ENCODE results near the gene EFNA3.

The EFNA3 gene

DNA sequence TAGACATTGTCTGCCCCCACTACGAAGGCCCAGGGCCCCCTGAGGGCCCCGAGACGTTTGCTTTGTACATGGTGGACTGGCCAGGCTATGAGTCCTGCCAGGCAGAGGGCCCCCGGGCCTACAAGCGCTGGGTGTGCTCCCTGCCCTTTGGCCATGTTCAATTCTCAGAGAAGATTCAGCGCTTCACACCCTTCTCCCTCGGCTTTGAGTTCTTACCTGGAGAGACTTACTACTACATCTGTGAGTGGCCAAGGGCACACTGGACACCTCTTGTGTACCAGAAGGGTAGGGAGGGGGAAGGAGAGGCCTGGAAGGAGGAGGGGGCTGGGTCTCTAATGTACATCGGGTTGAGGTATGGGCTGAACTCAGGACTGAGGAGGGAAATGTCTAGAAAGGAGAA is 11.9 kb upstream of the EFNA3 start:
- no peak for DNase-seq (ENCODE audit: low read depth in 2 of 2, low spot score in 1 of 2)

DNA sequence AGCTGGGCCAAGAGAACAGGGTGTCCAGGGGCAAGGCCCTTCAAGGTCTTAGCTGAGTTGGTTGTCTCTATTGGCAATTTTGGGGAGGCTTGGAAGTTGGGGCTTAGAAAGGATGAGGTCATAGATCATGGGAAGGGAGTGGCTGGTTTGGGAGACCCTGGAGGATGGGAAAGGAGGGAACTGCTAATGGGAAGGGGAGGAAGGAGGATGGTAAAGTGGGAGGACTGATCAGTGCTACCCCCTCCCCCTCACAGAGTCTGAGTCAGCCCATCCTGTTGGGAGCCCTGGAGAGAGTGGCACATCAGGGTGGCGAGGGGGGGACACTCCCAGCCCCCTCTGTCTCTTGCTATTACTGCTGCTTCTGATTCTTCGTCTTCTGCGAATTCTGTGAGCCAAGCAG is 10.0 kb upstream of the EFNA3 start:
- DNase-seq (ENCODE audit: low read depth in 2 of 2, low spot score in 1 of 2): no peak

DNA sequence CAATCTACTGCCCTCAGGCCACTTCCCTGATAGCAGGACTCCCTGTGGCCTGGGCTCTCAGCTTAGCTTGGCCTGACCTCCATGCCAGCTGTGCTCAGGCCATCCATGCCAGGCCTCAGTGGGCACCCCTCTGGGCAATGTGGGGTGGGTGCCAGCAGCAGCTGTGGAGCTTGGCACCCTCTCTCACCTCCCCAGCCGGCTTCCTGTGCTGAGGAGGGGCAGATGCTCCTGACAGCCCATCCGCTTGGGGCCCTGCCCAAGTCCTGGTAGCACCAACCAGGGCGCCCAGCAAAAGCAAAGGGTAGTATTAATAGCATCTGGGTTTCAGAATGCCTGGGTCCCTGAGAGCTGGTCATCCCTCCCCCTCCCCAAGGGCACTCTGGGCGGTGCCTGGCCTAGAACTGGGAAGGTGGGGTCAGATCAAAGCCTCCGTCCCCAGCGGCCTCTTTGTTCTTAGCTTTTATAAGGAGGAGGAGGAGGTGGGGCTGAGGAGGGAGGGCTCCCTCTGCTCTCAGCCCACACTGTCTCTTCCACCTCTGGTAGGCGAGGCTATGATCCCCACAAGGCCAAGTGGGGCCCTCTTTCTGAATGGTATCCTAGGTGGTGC is 9.0 kb upstream of the EFNA3 start:
- DNase-seq (ENCODE audit: low read depth in 2 of 2, low spot score in 1 of 2): no peak

DNA sequence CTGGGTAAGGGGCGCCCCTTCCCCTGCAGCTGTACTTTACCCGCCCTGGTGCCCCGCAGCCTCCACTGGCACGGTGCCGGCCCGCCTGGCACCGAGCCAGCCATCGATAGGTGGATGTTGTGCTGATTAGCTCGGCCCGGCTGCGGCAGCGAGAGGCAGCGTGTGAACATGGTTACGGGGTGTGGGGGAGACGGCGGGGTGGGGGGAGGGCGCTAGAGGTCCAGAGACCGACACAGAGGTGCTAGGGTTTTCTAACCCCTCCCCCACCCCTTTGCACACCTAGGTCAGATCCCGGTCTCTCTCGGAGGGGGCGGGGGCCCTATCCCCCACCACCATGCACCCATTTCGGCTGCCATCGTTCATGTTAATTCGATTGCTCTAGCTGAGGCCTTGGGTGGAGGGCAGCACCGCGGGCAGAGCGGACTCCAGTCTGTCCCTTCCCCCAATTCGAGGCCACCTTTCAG is 8.4 kb upstream of the EFNA3 start:
- no peak for DNase-seq (ENCODE audit: low read depth in 2 of 2, low spot score in 1 of 2)

DNA sequence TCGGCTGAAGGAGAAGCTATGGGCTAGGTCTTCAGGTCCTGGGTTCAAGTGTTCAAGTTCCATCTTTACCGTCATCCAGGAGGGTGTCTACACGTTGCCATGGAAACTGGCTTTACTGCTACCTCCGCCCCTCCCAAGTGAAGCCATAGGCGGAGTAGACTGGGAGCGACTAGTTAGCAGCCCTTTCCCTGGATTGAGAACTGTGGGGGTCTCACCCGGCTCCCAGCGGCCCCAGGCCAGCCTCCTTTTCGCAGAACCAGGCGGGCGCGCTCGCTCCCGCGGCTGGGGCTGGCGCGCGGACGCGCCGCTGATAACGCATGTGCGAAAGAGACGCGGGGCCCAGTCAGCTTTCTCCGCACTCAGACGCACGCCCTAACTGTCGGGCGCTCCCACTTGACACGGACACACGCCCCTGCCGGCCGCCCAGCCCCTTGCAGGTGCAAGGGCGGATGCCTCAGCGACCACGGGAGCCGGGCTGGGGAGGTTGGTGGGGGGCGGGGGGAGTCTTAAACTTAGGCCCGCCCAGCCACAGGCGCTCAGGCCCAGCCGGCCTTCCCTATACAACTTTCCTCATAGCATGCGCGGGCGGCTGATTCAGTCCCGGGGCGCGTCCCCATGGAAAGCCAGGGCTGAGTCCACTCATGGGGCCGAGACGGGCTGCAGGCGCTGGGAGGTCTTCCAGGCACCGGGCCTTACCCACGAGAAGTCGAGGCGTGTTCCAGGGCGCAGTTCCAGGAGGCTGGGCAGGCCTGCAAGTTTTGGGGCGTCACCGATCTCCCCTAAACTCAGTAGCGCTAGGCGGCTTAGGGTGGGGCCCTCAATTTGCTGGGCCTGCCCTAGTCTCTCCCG is 7.7 kb upstream of the EFNA3 start:
- DNase-seq (ENCODE audit: low read depth in 2 of 2, low spot score in 1 of 2): peak in 1 of 2 donors; percentile 56

DNA sequence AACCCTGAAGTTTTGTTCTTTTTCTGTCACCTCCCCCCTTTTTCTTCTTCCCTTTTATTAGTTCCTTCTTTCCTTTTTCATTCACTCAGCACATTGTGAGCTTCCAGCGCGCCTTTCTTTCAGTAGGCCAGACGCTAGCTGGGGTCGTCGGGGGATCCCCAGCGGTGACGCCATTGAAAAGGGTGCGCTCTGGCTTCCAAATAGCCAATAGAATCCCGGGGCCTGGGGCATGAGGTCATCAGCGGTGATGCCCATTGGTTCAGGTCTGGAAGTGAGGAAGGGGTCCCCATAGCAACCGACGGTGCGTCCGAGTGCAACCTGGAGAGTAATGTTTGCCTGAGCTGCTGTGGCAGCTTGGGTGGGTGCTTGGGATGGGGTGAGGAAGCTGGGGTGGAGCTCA is 6.9 kb upstream of the EFNA3 start:
- no peak for DNase-seq (ENCODE audit: low read depth in 2 of 2, low spot score in 1 of 2)

DNA sequence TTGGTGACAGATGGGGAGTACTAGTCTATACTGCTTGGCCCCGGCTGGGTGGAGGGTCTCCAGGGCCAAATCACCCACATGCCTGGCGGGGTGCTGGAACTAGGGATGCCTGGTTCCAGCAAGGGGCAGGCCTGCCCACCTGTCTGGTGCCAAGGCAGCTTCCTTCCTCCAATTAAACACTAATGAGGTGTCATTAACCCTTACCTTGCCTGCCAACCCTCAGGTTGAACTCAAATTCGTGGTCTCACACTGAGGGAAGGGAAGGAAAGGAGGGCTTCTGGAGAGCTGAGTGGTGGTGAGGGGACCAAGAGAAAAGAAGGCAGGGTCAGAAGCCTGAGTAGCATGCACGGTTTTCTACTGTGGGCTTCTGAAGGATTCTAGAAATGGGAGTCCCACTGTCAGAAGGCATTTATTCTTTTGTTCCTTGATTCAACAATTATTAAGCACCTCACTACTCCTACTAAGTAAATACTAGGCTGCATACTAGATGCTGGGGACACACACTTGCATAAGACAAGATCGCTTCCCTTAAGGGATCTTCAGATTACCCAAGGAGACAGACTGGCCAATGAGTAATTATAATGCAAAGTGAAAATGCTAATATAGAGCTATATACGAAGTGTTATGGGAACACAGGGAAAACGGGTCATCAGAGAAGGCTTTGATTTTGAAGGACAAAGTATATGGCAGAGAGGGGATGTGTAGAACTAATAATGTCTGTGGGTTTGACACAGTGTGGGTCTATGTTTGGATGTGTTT is 5.9 kb upstream of the EFNA3 start:
- DNase-seq (ENCODE audit: low read depth in 2 of 2, low spot score in 1 of 2): no peak

DNA sequence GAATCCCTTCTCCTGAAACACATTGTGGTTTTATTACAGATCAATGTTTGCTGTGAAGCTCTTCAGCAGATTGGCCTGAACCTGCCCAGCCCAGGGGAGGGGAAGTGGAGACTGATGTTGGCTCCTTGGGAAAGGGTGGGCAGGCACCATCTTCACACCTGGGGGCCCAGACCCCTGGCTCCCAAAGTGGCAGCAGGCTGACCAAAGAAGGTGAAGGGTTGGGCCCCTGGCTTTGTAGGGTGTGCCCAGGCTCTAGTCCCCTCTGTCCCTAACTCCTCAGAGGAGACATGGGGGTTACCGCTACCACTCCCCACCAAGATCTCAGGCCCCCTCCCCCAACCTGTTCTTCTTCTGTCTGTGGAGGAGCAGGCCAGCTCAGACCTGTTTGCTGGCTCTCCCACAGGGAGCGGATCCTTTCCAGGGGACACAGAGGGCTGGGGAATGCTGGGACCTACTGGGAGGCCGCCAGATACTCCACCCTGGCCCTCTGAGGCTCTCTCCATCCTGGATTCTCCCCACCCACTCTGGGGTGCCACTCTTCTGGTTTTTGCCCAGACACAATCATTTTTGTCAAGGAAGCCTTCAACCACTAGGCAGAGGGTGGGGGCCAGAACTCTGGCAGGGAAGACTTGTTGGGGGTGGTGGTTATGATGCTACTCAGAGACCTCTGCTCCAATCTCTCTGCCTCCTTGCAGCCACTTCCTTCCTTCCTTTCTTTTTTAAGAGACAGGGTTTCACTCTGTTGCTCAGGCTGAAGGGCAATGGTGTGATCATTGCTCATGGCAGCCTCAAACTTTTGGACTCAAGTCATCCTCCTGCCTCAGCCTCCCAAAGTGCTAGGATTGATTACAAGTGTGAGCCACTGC is 5.0 kb upstream of the EFNA3 start:
- no peak for DNase-seq (ENCODE audit: low read depth in 2 of 2, low spot score in 1 of 2)

DNA sequence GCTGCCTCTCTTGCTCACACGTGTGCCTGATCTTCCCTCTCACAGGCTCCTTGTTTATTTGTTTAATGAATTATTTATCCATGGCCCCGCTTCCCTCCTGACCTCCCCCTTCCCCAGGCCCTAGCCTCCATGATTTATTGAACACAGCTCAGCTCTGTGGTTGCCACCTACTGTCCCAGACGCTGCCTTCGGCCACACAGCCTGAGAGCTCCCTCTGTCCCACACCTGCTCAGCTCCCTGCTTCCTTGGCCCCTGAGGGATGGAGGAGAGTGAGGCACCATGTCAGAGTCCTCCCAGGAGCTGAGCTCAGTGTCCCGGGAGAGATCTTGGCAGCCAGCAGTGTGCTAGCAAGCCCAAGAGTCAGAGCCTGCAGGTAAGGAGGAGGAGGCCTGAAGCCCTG is 3.1 kb upstream of the EFNA3 start:
- DNase-seq (ENCODE audit: low read depth in 2 of 2, low spot score in 1 of 2): no peak

DNA sequence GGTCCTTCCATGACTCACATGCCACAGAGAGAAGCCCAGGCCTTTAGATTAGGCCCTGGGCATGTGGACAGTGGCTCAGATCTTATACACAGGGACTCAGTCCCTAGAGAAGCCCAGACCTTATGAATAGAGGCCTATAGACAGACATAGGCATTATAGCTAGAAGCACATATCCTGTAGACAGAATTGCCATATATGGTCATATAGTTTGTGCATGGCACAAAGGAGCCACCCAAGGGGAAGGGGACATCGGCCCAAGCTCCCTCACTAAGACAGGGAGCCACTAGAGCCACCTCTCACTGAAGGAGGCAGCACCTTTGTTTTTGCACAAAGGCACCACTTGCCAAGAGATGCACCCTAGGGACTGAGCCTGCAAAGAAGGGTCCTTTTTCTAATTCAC is 2.3 kb upstream of the EFNA3 start:
- DNase-seq (ENCODE audit: low read depth in 2 of 2, low spot score in 1 of 2): no peak

DNA sequence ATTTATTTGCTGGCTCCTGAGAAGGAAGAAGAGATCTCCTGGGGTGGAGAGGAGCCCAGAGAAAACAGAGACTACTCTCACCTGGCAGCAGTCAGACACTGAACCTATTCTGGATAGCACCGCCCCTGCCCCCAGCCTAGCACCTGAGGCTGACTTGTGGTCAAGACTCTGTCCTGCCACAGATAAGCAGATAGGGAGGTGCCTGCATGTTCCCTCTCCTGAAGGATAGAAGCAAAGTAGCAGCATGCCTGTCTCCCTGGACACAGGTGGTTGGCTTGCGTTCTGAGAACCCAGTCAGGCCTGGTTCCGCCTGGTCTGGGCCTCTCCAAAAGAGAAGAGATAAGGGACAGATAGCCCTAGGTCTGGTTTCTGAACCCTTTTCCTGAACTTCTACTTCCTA is 1.3 kb upstream of the EFNA3 start:
- no peak for DNase-seq (ENCODE audit: low read depth in 2 of 2, low spot score in 1 of 2)

DNA sequence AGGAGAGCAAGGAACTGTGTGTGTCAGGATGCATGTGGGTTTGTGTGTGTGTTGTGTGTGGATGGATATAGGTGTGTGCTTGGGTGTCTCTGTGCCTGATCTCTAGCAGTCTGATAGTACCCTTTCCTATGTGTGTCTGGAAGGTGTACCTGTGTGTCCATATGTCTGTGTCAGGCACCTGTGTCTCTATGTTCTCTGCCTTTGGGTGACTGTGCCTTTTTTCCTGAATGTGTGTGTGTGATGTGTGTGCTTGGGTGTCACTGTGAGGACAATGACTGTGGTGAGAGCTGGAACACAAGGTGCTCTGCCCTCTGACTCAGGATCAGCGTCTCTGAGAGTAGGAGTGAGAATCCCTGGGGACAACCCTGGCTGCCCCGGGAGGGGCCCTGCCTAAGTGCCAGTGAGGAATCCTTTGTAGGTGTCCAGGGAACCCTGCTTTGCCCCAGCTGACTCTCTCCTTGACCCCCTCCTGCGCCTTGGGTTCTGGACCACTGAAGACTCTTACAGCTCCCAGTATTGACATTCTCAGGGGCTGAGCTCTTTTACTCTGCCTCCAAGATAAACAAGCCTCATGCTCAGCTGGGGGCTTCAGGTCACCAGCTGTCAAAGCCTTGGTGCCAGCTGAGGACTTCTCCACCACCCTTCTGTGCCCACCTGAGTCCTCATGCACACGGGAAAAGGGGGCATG is 735 bp upstream of the EFNA3 start:
- DNase-seq (ENCODE audit: low read depth in 2 of 2, low spot score in 1 of 2): no peak

DNA sequence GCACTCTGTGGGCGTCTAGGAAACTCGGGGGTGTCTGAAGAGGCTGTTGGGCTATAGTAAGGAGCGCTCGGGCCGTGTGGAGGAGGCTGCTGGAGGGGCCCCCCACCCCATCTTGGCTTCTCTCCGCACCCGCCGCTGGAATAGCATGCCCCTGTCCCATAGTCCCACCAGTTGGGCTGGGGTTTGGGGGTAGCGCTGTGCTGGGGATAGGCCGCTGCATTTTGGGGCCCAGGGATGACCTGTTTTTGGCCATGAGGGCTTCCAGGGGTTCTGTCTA is 511 bp downstream of the EFNA3 start:
- DNase-seq (ENCODE audit: low read depth in 2 of 2, low spot score in 1 of 2): no peak

DNA sequence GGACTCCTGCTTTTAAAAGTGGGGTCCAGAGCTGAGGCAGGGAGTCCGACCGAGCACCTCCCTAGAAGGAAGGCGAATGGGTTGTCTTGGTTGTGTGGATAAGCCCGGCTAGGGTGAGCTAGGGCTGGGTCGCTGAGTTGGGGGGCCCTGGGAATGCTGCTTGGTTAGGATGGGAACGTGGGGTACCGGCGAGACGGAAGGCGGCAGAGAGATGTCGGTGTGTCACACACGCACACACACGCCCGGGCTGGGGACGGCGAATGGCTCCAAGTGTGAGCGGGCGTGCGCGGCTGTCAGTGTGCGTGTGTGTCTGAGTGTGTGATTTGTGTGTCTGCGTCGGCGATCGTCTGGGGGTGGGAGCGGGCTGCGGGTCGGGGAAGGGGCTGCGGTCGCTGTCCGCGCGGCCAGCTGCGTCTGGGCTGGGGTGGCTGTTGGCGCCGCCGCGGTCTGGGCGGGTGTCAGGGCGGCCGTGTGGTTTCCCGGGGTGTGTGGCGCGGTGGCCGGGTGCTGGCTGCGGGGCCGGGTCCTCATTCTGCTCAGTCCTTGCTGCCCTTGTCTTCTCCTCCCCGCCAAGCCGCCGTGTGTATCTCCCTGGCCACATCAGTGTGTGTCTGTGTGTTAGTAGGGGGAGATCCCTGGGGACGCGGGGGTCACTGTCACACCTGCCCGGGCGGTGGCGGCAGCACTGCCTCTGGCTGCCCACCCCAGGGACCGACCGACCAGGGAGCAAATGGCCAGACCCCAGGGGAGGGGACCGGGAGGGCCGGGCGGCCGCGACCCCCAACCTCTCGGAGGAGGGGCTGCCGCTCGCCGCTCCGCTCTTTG is 1.1 kb downstream of the EFNA3 start:
- no peak for DNase-seq (ENCODE audit: low read depth in 2 of 2, low spot score in 1 of 2)

DNA sequence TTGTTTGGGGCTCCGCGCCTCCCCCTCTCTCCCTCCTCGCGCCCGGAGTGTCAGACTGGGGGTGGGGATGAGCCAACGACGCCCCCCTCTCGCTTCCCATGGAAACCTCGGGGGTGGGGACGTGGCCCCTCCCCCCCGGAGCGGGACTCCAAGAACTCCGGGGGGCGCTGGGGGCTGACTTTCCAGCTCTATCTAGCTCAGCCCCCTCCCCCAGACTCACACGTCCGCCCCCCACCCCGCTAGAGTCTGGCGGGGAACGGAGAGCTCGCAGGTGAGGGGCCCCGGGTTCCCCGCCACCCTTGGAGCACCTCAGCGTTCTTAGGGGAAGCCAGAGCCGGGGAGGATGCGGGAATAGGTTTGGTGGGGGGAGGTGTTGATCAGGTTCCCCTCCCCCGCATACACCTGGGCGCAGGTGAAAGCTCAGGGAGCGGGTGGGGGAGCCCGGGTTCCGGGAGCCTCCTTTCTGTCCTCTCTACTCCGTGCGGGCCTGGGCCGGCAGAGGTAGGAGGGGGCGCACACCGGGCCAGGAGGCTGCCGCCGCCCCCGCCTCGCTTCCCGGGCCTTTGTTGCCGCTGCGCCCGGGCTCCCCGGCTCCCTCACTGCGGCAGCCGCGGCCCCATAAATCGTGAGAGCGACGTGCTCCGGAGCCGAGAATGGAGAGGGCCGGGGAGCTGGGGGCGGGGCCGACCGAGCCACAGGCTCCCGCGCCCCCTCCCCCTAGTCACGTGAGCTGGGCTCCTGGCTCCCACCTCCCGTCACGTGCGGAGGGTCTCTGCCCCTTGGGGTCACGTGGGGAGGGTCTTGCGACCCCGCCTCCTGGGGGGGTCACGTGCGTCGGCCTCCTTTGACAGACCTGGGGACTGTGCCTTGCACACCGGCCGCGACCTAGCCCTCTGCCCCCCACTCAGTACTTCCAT is 1.9 kb downstream of the EFNA3 start:
- DNase-seq (ENCODE audit: low read depth in 2 of 2, low spot score in 1 of 2): no peak

DNA sequence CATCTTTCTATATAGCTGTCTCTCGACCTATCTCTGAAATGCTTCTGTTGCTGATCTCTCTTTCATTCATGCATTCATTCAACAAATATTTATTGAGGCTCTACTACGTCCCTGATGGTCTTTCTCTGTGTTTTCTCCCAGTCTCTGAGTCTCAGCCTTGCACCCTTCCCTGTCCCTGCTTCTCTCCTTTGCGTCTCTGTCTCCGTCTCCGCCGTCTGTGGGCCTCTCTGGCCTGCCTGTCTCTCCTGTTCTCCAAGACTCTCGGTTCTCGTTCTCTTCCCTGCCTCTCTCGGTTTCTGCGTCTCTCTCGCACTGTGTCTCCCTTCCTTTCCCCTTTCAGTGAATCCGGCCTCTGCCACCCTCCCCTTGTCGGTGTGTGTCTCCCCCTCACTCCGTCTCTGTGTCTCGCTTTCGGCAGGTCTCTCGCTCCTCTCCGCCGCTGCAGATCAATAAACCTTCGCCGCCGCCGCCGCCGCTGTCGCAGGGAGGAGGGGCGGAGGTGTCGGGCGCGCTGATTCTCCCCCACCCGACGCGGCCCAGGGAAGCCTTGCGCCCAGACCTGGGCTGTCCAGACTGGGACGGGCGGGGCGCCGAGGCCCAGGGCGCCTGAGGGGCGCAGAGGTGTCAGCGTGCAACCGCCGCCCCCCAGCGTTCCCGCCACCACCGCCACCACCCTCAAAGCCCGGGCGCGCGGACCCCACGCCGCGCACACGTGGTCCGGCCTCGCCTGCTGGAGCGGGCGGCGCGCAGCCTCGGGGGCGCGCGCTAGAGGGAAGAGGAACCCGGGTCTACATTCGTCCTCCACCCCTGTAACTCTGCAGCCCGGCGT is 3.0 kb downstream of the EFNA3 start:
- no peak for DNase-seq (ENCODE audit: low read depth in 2 of 2, low spot score in 1 of 2)

DNA sequence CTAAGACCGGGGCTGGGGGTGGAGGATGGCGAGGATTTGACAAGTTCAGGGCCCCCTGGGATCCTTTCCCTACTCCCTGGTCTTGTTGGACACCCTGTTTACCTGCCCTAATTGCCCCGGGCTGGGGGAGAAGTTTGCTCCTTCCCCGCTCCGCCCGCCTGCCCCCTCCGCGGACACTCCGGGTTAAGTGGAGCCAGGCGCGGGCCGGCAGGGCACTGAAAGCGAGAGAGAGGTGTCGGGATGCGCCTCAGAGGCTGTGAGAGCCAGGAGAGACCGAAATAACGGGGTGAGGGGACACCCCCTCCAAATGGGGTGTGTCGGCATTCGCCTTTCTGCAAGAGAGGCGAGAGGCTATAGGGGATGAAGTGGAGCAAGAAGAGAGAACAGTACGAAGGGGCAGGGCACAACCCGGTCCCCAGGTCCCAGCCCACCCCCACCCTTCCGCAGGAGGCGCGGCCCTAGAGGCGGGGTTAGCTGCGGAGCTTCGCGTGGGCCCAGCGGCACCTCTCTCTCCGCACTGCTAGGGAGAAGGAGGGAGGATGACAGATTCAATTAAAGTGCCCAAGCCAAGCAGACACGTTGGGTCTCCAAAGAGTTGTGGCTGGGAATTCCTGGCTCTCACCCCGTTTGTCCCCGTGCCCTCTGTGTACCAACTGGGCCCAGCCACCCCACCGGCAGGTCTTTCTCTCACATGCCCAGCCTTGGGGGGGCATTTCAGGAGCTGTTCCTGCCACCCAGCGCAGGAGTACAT is 3.8 kb downstream of the EFNA3 start:
- no peak for DNase-seq (ENCODE audit: low read depth in 2 of 2, low spot score in 1 of 2)

Measured in stimulated activated CD8-positive, alpha-beta memory T cell treated with anti-CD3 and anti-CD28 coated beads, Interleukin-4, amount 100 ng/mL, for 1 hour (primary cell).